RWPE1 (cell line): ENCODE results near the gene EPAS1.
A peak's percentile ranks its signal among the peaks of the same experiment; 100 is the strongest.

Experiments used
- CTCF ChIA-PET: fragments of 350-600 bp; sonication (Branson Sonifier 250); formaldehyde crosslinking; extraction: SDS; loops from one replicate; lab custom pipeline; 2021; lab: Yijun Ruan, JAX
- POLR2A ChIA-PET: fragments of 400-600 bp; formaldehyde crosslinking; extraction: SDS; loops from one replicate; lab custom pipeline; 2020; ENCODE audit warnings: antibody characterized with exemption; ENCODE audit not compliant: low non-redundant PET; lab: Yijun Ruan, JAX
- DNase-seq: peaks from one replicate; pipeline ENCODE4 v3.0.0; 2012; ENCODE audit warnings: low spot score
- H3K27ac ChIP-seq: fragments of 450-650 bp; 2 replicates; pipeline ENCODE4 v1.5.1; 2017
- TF ChIP-seq, protein P1 (sequence below): fragments of 450-650 bp; conservative IDR thresholded peaks from 2 replicates; pipeline ENCODE4 v1.5.1; 2017; ENCODE audit warnings: low read depth, mild to moderate bottlenecking

Gene EPAS1

GRCh38 chr2:46284796-46285195 is 12.4 kb upstream of the EPAS1 start:
- POLR2A ChIA-PET: no interaction called here
- CTCF ChIA-PET: interaction anchor here (0.6 kb wide), 1 partner anchor 274 kb away, joined by 3 read pairs; no protein-coding TSS in a partner anchor
- TF ChIP-seq, protein P1, sequence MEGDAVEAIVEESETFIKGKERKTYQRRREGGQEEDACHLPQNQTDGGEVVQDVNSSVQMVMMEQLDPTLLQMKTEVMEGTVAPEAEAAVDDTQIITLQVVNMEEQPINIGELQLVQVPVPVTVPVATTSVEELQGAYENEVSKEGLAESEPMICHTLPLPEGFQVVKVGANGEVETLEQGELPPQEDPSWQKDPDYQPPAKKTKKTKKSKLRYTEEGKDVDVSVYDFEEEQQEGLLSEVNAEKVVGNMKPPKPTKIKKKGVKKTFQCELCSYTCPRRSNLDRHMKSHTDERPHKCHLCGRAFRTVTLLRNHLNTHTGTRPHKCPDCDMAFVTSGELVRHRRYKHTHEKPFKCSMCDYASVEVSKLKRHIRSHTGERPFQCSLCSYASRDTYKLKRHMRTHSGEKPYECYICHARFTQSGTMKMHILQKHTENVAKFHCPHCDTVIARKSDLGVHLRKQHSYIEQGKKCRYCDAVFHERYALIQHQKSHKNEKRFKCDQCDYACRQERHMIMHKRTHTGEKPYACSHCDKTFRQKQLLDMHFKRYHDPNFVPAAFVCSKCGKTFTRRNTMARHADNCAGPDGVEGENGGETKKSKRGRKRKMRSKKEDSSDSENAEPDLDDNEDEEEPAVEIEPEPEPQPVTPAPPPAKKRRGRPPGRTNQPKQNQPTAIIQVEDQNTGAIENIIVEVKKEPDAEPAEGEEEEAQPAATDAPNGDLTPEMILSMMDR: no peak
- DNase-seq: no peak
- H3K27ac ChIP-seq: no peak overlapping the region

GRCh38 chr2:46286715-46287114 is 10.5 kb upstream of the EPAS1 start:
- no peak for DNase-seq
- TF ChIP-seq, protein P1: no peak
- ChIA-PET POLR2A (no interaction called here), CTCF (no interaction called here)
- no peak overlapping the region for H3K27ac ChIP-seq

GRCh38 chr2:46290078-46290477 is 7.1 kb upstream of the EPAS1 start:
- CTCF ChIA-PET: interaction anchor here (0.6 kb wide), 1 partner anchor 227 kb away, joined by 3 read pairs; no protein-coding TSS in a partner anchor
- POLR2A ChIA-PET: no interaction called here
- H3K27ac ChIP-seq: no peak overlapping the region
- DNase-seq: no peak
- TF ChIP-seq, protein P1: no peak

DNA sequence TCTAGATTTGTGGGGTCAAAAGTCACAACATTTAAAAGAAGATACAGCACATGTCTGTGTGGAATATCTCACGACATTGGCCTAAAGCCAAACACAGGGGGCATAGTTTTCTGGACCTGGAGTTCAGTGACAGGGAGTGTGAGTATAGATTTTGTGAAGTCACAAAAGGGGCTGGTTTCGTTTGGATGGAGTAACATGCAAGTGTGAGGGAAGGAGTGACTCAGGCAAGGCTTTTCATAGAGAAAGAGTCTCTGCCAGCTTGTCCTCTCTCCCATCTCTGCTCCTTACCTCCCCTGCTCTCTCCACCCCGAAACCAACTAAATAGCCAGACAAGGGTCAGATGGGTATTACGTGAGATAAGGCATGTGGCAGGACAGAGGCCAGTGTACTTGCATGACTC is 3.7 kb upstream of the EPAS1 start:
- no peak overlapping the region for H3K27ac ChIP-seq
- DNase-seq: no peak
- ChIA-PET CTCF (interaction anchor here (0.5 to 1.7 kb wide), 10 partner anchors 10 to 274 kb away, joined by 3 to 13 read pairs (median 4); no protein-coding TSS in a partner anchor), POLR2A (no interaction called here)
- TF ChIP-seq, protein P1: no peak

DNA sequence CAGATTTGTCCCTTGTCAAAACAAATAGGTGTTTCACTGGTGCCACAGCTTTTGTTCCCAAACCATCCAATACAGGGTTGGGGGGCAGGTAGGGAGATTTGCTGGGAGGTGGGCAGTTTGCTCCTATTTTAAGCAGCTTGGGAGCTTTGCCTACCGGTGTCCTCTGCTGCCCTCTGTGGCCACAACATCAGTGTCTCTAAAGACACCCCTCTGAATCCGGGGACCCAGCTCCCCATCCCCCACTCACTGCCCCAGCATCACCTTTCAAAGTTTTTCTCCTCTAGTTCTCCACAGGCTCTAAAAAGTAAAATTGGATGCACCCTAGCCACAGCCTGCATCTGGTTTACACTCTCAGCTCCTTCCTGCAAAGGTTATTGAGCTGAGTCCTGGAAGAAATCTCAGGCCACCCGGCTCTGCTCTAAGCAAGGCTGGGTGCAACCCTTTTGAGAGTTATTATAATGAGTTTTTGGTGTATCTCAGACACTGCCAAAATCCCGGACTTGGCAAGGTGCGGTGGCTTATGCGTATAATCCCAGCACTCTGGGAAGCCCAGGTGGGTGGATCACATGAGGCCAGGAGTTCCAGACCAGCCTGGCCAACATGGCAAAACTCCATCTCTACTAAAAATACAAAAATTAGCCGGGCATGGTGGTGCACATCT is 2.9 kb upstream of the EPAS1 start:
- TF ChIP-seq, protein P1: peak; percentile 29
- peak; percentile 55 for DNase-seq
- ChIA-PET POLR2A (interaction anchor here (1.6 kb wide), 1 partner anchor 123 kb away, joined by 6 read pairs; no protein-coding TSS in a partner anchor), CTCF (interaction anchor here (0.5 to 1.7 kb wide), 14 partner anchors 9 to 281 kb away, joined by 3 to 13 read pairs (median 3); no protein-coding TSS in a partner anchor)
- H3K27ac ChIP-seq: no peak overlapping the region

DNA sequence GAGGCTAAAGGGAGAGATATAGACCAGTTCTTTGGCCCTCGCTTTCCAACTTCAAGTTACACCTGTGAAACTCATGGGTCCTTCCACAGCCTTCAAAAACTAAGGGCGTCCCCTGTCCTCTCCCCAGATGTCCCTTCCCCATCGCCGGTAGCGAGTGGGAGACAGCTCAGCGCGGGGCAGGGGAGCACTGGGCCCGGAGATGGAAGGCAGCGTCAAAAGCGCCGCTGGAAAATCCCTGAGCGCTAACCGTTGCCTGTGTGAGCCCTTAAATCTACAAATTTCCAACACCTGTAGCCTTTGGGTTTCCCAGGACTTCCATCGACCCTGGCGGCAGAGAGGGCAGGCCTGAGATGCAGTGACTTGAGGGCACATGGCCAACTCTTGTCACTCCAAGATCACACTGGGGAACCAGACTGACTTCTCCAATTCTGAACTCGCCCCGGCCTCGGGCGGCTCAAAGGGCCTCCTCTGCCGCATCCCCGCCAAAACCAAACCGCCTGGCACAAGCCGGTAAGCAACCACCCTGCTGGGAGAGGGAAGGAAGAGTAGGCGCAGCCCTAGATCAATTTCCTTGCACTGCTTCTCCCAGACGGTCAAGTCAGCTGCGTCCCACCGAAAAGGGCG is 879 bp upstream of the EPAS1 start:
- ChIA-PET CTCF (no interaction called here), POLR2A (no interaction called here)
- peak; percentile 57 for DNase-seq

More for the DNA sequence above, 879 bp upstream of the EPAS1 start:
- TF ChIP-seq, protein P1: no peak
- peak overlapping the region; percentile 97 for H3K27ac ChIP-seq
